DMS79 treated with DMSO at 0.1 percent for 48 hours (cell line): Measurements from ENCODE around the gene MCTP1.
"Not testable (repeated sequence)": the region's sequence is repeated elsewhere in the genome, so short reads cannot be mapped to it uniquely, and the experiment has no call there.

Experiments
- DNase-seq: peaks from one replicate; lab custom pipeline; 2025; lab: John Stamatoyannopoulos, UW

Gene MCTP1

GRCh38 chr5:95251185-95251584, 33.7 kb downstream of the MCTP1 start:
- no peak for DNase-seq

GRCh38 chr5:95244479-95244878, 40.4 kb downstream of the MCTP1 start:
- no peak for DNase-seq

GRCh38 chr5:95241635-95242034, 43.3 kb downstream of the MCTP1 start:
- no peak for DNase-seq

GRCh38 chr5:95241161-95241560, 43.7 kb downstream of the MCTP1 start:
- DNase-seq, result no peak

GRCh38 chr5:95238560-95239325, 46.2 kb downstream of the MCTP1 start:
- DNase-seq, result no peak

- no peak for DNase-seq
These were observed 47.6 kb downstream of the MCTP1 start for GRCh38 chr5:95237324-95237723.

GRCh38 chr5:95235439-95235982, 49.4 kb downstream of the MCTP1 start:
- no peak for DNase-seq

- no peak for DNase-seq
These were observed 55.2 kb downstream of the MCTP1 start for GRCh38 chr5:95229646-95230045.

- no peak for DNase-seq
These were observed 60.0 kb downstream of the MCTP1 start for GRCh38 chr5:95224701-95225459.

GRCh38 chr5:95223566-95224258, 61.2 kb downstream of the MCTP1 start:
- no peak for DNase-seq

GRCh38 chr5:95222836-95223235, 62.1 kb downstream of the MCTP1 start:
- no peak for DNase-seq

GRCh38 chr5:95221234-95221633, 63.7 kb downstream of the MCTP1 start:
- no peak for DNase-seq

- DNase-seq, result no peak
These were observed 64.5 kb downstream of the MCTP1 start for GRCh38 chr5:95220381-95220780.

- no peak for DNase-seq
These were observed 65.5 kb downstream of the MCTP1 start for GRCh38 chr5:95219411-95219810.

GRCh38 chr5:95217881-95218280, 67.0 kb downstream of the MCTP1 start:
- no peak for DNase-seq

GRCh38 chr5:95217351-95217750, 67.5 kb downstream of the MCTP1 start:
- DNase-seq, result no peak

- DNase-seq, result no peak
These were observed 68.5 kb downstream of the MCTP1 start for GRCh38 chr5:95216136-95216955.

GRCh38 chr5:95207811-95208210, 77.1 kb downstream of the MCTP1 start:
- not testable (repeated sequence) for DNase-seq

GRCh38 chr5:95194856-95195255, 90.0 kb downstream of the MCTP1 start:
- no peak for DNase-seq

GRCh38 chr5:95191330-95191729, 93.6 kb downstream of the MCTP1 start:
- DNase-seq, result no peak

- no peak for DNase-seq
These were observed 100.0 kb downstream of the MCTP1 start for GRCh38 chr5:95184924-95185323.

- no peak for DNase-seq
These were observed 103.2 kb downstream of the MCTP1 start for GRCh38 chr5:95181644-95182043.
